Activated T-cell treated with anti-CD3 and anti-CD28 coated beads for 48 hours (primary cell): Measurements from ENCODE around the gene PCNX3.
A peak's percentile ranks its signal among the peaks of the same experiment; 100 is the strongest.
"Not testable (repeated sequence)": the region's sequence is repeated elsewhere in the genome, so short reads cannot be mapped to it uniquely, and the experiment has no call there.

Experiments
- DNase-seq: peaks from one replicate; pipeline ENCODE4 v3.0.0-alpha.2; 2020; ENCODE audit warnings: low read depth

PCNX3 gene

DNA sequence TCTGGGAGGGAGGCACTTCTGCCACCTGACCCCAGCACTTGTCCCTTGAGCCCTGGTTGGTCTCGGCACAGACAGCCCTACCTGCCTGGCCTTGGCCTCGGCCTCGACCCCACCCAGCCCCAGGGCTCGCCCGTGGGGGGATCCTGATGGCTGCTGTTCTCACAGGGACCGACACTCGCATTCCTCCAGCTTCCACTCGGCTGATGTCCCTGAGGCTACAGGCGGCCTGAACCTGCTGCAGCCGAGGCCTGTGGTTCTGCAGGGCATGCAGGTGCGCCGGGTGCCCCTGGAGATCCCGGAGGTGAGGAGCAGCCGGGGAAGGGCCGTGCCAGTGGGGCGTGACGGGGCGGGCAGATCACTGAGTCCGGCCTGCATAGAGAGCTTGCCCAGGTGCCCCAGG is 5.1 kb downstream of the PCNX3 start:
- DNase-seq = no peak

DNA sequence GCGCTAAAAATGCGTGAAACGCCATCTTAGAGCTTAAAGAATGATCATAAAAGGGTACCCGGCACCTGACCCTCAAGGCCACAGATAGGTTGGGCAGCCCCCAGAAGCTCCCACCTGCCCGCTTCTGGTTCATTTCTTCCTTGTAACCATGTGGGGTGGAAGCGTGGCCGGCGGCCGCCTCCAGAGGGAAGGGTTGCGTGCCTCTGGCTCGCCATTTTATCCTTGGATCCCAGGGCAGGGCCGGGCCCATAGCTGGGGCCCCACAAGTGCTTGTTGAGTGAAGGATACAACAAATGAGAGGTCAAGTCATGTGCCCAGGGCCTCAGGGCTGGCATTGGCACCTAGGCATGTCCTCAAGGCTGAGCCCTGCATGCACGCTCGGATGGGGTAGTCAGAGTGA is 5.9 kb downstream of the PCNX3 start:
- DNase-seq = no peak

GRCh38 chr11:65622011-65622410 is 6.4 kb downstream of the PCNX3 start:
- no peak for DNase-seq

DNA sequence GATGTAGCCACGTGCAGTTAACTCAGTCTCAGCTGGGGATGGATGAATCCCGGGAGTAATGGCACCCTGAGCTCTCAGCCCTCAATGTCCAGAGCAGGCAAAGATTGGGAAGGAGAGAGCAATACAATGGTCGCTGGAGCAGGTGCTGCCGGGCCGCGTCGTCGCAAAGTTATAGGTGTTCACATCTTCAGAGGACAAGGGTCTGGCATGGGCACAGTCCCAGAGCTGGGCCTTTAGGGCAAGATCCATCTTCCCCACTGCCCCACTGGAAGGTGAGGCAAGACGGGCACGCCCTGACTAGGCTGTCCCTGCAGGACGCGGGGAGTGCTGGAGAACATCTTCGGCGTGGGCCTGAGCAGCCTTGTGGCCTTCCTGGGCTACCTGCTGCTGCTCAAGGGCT is 7.6 kb downstream of the PCNX3 start:
- DNase-seq = no peak

GRCh38 chr11:65623852-65624616 is 8.5 kb downstream of the PCNX3 start:
- DNase-seq = no peak

- DNase-seq = no peak
Measured at GRCh38 chr11:65624931-65625627, 9.5 kb downstream of the PCNX3 start.

GRCh38 chr11:65625628-65626342 is 10.2 kb downstream of the PCNX3 start:
- no peak for DNase-seq

- DNase-seq = no peak
Measured at GRCh38 chr11:65627202-65627601, 11.6 kb downstream of the PCNX3 start.

- no peak for DNase-seq
Measured at GRCh38 chr11:65629579-65629978, 14.0 kb downstream of the PCNX3 start.

DNA sequence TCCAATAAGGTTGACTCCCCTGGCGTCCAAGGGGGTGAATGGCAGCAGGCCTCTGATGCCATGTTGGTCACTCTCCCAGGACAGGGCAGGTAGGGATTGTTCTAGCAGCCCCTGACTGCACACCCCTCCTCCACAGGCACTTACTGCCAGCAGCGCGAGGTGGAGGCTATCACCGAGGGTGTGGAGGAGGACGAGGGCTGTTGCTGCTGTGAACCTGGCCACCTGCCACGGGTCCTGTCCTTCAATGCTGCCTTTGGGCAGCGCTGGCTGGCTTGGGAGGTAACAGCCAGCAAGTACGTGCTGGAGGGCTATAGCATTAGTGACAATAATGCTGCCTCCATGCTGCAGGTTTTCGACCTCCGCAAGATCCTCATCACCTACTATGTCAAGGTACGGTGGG is 14.6 kb downstream of the PCNX3 start:
- no peak for DNase-seq

DNA sequence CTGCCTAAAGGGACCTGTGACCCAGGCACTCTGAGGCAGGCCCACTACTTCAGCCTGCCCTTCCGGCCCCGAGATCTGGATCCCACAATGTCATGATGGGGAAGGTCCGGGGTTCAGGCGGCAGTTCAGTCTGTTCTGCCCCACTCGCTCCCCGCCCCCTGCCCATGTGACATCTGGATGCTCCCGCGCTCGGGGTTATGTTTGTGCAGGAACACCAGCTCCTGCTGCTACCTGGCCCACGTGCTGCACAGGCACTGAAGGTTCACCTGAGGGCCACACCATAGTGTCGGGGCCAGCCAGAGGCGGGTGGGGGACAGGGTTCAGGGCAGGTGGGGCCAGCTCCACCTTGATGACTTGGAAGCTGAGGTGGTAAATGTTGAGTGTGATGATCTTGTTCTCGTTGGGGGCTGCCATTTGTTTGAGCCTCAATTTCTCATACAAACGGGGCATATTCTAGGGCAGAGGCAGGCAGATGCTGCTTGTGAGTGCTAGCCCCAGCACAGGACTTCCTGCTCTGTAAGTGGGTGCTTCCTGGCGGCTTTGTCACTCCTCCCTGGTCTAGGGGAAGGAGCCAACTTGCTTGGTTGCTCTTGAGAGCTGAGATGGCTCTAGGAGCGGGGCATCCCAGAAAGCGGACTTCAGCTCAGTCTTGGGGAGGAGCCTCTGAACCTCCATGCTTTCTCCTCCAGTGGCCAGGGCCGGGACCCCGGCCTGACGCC is 18.0 kb downstream of the PCNX3 start:
- no peak for DNase-seq

GRCh38 chr11:65634109-65634436 is 18.5 kb downstream of the PCNX3 start:
- DNase-seq = no peak

DNA sequence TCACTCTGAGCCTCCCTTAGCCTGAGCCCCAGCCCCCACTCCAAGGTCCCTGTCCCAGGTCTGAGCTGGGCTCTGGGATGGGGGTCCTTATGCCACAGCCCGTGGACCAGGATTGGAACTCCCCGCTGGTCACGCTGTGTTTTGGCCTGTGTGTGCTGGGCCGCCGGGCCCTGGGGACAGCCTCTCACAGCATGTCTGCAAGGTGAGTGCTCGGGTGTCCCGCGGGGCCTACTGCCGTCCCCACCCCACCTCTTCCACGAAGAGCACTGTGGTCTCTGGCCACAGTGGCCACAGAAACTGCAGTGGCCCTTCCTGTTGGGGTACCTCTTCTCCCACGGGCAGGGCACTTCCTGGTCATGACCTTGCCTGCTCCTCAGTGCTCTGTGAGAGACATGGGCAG is 18.9 kb downstream of the PCNX3 start:
- DNase-seq = no peak

GRCh38 chr11:65634905-65635731 is 19.5 kb downstream of the PCNX3 start:
- DNase-seq = no peak

DNA sequence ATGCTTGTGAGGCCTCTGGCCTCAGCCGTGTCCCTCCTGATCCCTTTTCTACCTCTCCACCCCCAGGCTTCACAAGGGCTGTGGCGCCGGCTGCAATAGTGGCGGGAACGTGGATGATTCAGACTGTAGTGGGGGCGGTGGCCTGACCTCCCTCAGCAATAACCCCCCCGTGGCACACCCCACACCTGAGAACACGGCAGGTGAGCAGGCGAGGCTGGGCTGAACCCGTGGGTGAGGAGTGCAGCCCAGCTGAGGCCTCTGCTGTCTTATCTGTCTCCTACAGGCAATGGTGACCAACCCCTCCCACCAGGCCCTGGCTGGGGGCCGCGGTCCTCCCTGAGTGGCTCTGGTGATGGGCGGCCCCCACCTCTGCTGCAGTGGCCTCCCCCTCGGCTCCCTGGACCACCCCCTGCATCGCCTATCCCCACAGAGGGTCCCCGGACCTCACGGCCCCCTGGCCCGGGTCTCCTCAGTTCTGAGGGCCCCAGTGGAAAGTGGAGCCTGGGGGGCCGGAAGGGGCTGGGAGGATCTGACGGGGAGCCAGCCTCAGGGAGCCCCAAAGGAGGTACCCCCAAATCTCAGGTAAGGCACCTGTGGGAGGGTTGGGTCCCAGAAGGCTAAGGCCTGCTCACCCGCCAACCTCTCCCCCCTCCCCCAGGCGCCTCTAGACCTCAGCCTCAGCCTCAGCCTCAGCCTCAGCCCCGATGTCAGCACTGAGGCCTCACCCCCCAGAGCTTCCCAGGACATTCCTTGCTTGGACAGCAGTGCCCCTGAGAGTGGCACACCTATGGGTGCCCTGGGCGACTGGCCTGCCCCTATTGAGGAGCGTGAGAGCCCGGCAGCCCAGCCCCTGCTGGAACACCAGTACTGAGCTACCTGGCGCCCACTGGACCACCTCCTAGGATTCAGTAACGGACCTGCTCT is 20.8 kb downstream of the PCNX3 start:
- no peak for DNase-seq

DNA sequence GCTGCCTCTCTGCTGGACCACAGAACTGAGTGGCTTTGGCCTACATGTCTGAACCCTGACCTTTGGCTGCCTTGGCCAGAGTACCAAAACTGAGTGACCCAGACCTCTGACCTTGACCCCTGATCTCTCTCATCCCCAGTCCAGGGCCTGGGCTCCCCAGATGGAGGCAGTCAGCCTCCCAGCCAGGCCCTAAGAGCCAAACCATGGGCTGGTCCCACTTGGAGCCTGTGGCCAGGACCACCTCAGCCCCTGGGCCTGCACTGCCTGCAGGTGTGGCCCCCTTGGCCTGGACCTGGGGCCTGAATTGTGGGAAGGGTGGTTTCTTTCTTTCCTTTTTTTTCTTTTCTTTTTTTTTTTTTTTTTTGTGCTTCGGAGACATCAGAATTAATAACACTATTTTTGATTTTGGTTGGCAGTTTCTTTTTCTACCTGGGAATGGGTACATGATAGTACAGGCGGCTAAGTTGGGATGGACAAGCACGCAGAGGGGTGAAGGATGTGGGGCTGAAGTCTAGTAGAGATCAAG is 21.5 kb downstream of the PCNX3 start:
- no peak for DNase-seq

GRCh38 chr11:65637794-65638419 is 22.3 kb downstream of the PCNX3 start, which contains the start of gene SIPA1:
Gene SIPA1, plus strand, starts transcription at chr11:65638101. Its CDS starts 2,821 bp downstream, at chr11:65640922.
- peak; percentile 83 for DNase-seq

- not testable (repeated sequence) for DNase-seq
Measured at GRCh38 chr11:65639228-65639597, 23.6 kb downstream of the PCNX3 start.

DNA sequence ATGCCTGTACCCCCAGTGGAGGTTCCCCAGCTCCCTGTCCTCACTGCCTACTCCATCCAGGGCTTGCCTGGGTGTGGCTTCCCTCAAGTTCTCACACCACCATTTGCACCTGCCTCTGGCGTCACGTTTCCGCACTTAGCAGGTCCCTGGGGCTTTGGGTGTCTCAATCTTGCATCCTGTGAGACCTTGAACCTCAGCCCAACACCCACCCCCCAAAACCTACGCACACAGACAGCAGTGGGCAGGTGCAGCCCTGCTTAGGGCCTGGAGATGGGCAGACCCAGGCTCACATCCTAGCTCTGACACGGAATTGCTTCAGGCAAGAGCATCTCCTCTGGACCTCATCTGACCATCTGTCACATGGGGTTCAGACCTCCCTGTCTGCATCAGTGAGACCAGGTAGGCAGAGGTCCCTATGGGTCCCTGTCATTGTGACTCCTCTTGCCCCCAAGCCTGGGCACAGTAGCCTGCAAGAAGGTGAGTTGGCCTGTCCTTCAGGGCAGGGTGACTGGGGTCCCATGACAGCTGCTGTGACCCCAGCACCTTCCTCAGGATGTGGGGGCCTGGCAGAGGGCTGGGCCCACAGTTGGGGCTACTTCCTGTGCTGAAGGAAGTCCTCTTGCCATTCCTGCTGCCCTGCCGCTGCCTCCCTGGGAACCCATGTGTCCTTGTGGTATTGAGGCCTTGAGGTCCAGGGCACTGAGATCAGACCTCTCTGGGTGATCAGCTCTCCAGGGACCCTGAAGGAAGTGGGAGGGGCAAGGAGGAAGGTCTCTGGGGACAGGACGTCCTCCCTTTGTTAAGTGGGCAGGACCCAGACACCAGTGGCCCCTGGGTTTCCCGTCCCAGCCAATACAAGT is 24.3 kb downstream of the PCNX3 start:
- DNase-seq = no peak
